Muscle layer of colon (tissue), 2 donors: ENCODE data around the gene MS4A10.

Experiments
- H3K27ac ChIP-seq: one replicate; pipeline ENCODE4 v1.7.0; 2013; ENCODE audit warnings: low read depth, mild to moderate bottlenecking, low read length, moderate library complexity
- H3K27me3 ChIP-seq, 2 donors: one replicate each; pipeline ENCODE4 v1.7.0; 2013; ENCODE audit warnings: low read length in 2 of 2, mild to moderate bottlenecking in 2 of 2; ENCODE audit not compliant: insufficient read depth in 2 of 2, control insufficient read depth in 1 of 2
- H3K36me3 ChIP-seq: one replicate; pipeline ENCODE4 v1.7.0; 2013; ENCODE audit warnings: mild to moderate bottlenecking, low read length; ENCODE audit not compliant: insufficient read depth
- H3K4me1 ChIP-seq: one replicate; pipeline ENCODE4 v1.7.0; 2013; ENCODE audit warnings: mild to moderate bottlenecking, low read length; ENCODE audit not compliant: insufficient read depth
- H3K4me3 ChIP-seq, 2 donors: one replicate each; pipeline ENCODE4 v1.7.0; 2013; ENCODE audit warnings: low read length in 2 of 2, low read depth in 1 of 2, mild to moderate bottlenecking in 1 of 2, moderate library complexity in 1 of 2
- H3K9ac ChIP-seq: one replicate; pipeline ENCODE4 v1.7.0; 2013; ENCODE audit warnings: low read length
- H3K9me3 ChIP-seq: one replicate; pipeline ENCODE4 v1.7.0; 2013; ENCODE audit warnings: mild to moderate bottlenecking, low read length
- donor health status: abdominal sarcoma.
- donor health status: Adenocarcinoma of cecum.

The MS4A10 gene

DNA sequence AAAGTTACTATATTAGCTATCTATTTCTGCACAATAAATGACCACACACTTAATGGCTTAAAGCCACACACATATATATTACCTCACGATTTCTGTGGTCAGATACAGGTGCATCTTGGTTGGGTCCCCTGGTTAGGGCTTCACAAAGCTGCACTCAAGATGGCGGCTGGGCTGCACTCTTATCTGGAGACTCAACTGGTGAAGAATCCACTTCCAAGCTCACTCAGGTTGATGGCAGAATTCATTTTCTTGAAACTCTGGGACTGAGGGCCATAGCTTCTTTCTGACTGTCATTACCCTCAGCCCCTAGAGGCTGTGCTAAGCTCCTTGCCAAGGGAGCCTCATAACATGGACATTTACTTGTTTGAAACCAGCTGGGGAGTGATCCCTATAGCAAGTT is 5.1 kb upstream of the MS4A10 start:
- no peaks in the 10 kb centered on the region for H3K36me3 ChIP-seq
- H3K27ac ChIP-seq = no peak overlapping the region
- peaks cover 5% of the 10 kb centered on the region for H3K4me1 ChIP-seq
- H3K9me3 ChIP-seq = no peaks in the 10 kb centered on the region
- no peaks in the 10 kb centered on the region for H3K27me3 ChIP-seq
- H3K4me3 ChIP-seq = no peak overlapping the region
- H3K9ac ChIP-seq = no peak overlapping the region

DNA sequence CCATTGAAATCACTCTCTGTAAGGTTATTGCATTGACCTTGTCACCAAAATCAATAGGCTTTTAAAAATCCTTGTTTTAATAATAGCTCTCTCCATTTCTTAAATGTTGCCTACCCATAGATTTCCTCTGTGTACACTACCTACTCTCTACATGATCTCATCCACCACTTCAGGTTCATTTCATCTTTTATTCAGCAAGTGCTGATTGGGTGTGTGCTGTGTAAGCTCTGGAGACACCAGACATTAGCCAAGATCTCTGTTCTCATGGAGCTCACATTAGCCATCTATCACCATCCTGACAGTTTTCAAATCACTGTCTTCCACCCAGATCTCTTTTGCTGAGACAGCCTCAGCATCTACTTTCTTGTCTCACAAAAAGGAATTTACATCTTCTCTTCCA is 4.4 kb upstream of the MS4A10 start:
- Histone ChIP-seq H3K36me3 (no peaks in the 10 kb centered on the region), H3K9ac (no peak overlapping the region), H3K4me3 (no peak overlapping the region), H3K4me1 (peaks cover under 1% of the 10 kb centered on the region), H3K27me3 (no peaks in the 10 kb centered on the region), H3K27ac (no peak overlapping the region), H3K9me3 (no peaks in the 10 kb centered on the region)

DNA sequence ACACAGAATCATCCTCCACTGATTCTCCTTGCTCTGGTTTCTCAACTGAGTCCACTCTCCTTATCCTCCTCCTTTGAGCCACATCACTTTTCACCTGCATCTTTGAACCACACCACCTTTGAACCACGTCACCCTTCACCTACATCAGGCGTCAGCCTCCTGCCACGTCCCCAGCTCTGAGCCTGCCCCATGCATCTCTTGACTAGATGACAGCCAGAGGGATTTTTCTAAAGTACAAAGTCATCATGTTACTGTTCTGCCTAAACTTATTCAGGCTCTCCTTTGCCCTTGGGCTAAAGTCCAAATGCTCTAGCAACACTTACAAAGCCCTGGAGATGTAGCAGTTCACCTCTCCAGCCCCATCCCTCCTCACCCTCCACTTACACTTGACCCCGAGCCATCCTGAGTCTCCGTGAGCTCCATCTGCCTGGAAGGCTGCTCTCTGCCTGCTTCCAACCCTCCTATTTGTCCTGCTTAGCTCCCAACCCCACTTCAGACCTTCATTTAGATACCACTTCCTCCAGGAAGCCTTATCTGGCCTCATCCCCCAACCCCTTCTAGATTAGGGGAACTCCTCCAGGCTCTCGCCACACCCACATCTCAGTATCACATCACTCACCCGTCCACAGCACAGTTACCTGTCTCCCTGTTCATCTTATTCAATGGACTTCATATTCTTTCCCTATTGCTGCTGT is 3.7 kb upstream of the MS4A10 start:
- Histone ChIP-seq H3K27ac (no peak overlapping the region), H3K36me3 (no peaks in the 10 kb centered on the region), H3K4me1 (no peaks in the 10 kb centered on the region), H3K27me3 (no peaks in the 10 kb centered on the region), H3K9me3 (no peaks in the 10 kb centered on the region), H3K9ac (no peak overlapping the region), H3K4me3 (no peak overlapping the region)

DNA sequence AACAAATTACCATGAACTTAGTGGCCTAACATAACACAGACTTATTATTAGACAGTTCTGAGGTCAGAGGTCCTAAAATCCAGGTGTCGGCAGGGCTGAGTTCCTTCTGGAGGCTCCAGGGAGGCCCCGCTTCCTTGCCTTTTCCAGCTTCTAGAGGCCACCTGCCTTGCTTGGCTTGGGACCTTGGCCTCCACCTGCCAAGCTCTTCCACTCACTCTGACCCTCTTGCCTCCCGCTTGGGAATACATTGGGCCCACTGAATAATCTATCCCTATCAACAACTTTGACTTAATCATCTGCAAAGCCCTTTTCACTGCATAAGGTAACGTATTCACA is 3.2 kb upstream of the MS4A10 start:
- no peak overlapping the region for H3K27ac ChIP-seq

DNA sequence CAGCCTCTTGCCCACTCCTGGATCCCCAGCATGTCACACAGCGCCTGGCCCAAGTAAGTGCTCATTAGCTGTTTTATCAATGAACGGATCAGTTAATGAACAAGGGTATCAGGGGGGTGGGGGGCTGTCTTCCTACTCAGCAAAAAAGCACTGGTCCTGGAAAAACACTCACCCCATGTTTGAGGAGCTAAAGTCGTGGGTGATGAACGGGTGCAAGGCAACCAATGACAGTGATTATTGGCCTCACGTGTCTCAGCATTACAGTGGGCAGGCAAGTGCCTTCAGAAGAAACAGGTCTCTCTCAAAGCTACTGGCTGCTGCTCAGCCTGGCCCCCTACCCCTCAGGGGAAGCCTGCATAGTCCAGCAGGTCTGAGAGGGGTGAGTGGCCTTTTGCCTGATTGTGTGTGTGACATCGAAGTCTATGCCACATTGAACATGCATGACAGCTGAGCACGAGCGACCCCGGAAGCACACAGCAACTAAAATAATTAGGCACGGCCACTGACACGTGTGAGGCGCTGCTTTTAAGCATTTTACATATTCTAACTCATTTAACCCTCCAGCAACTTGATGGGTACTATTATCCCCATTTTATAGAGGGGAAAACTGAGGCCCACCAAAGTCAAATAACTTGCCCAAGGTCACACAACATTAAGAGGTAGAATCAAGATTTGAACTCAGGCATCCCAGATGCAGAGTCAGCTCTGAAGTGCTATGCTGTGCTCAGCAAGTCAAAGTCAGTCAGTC is 2.6 kb upstream of the MS4A10 start:
- no peak overlapping the region for H3K27ac ChIP-seq
- H3K4me1 ChIP-seq = peaks cover 6% of the 10 kb centered on the region
- H3K9me3 ChIP-seq = no peaks in the 10 kb centered on the region
- H3K9ac ChIP-seq = no peak overlapping the region
- H3K27me3 ChIP-seq = no peaks in the 10 kb centered on the region
- no peaks in the 10 kb centered on the region for H3K36me3 ChIP-seq
- H3K4me3 ChIP-seq = no peak overlapping the region

More for the DNA sequence above, 3.2 kb upstream of the MS4A10 start:
- Histone ChIP-seq H3K9ac (no peak overlapping the region), H3K36me3 (no peaks in the 10 kb centered on the region), H3K4me1 (peaks cover 4% of the 10 kb centered on the region), H3K4me3 (no peak overlapping the region), H3K9me3 (no peaks in the 10 kb centered on the region), H3K27me3 (no peaks in the 10 kb centered on the region)

DNA sequence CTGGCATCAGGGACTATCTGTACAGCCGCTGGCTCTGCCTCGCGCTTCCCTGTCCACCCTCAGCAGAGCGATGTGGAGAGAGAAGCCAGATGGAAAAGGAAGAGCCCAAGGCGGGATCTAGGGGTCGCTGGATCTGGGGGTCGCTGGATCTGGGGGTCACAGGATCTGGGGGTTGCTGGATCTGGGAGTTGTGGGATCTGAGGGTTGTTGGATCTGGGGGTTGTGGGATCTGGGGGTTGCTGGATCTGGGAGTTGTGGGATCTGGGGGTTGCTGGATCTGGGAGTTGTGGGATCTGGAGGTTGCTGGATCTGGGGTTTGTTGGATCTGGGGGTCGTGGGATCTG is 2.0 kb upstream of the MS4A10 start:
- peaks cover 6% of the 10 kb centered on the region for H3K4me1 ChIP-seq
- H3K9me3 ChIP-seq = no peaks in the 10 kb centered on the region
- no peak overlapping the region for H3K9ac ChIP-seq
- no peak overlapping the region for H3K4me3 ChIP-seq
- no peaks in the 10 kb centered on the region for H3K27me3 ChIP-seq
- no peak overlapping the region for H3K27ac ChIP-seq
- H3K36me3 ChIP-seq = no peaks in the 10 kb centered on the region

DNA sequence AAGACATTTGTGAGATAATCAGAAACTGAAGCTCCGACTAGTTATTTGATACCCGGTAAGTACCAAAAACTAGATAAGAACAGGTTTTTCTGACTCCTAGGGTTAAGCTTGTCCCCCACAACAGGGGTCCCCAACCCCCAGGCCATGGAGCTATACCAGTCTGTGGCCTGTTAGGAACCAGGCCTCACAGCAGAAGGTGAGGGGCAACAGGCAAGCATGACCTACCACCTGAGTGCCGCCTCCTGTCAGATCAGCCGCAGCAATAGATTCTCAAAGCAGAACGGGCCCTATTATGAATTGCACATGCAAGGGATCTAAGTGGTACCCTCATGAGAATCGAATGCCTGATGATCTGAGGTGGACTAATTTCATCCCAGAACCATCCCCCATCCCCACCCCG is 1.2 kb upstream of the MS4A10 start:
- Histone ChIP-seq H3K36me3 (no peaks in the 10 kb centered on the region), H3K27ac (no peak overlapping the region), H3K27me3 (no peaks in the 10 kb centered on the region), H3K4me1 (peaks cover 6% of the 10 kb centered on the region), H3K4me3 (no peak overlapping the region), H3K9ac (no peak overlapping the region), H3K9me3 (no peaks in the 10 kb centered on the region)

DNA sequence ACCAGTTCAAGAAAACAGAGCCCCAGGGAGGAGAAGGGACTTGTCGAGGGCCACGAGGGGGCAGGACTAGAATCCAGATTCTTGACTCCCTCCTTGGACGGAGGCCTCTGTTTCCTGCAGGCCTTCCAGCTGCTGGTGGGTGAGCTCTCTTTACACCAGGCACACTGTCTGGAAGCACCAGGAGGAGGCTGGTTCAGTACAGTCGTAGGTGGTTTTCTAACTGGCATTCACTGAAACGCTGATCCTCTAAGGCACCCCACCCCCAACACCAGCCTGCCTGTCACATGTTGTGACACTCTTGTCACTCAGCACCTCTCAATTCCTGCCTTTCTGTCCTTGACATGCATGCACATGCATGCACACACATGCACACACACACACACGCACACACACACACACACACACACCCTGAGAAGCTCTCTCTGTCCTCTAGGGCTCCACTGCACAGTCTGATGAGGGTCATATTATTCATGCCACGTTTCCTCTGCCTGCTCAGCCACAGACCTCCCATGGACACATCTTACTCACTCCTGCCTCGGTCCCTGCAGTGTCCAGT is 751 bp downstream of the MS4A10 start:
- no peaks in the 10 kb centered on the region for H3K36me3 ChIP-seq

DNA sequence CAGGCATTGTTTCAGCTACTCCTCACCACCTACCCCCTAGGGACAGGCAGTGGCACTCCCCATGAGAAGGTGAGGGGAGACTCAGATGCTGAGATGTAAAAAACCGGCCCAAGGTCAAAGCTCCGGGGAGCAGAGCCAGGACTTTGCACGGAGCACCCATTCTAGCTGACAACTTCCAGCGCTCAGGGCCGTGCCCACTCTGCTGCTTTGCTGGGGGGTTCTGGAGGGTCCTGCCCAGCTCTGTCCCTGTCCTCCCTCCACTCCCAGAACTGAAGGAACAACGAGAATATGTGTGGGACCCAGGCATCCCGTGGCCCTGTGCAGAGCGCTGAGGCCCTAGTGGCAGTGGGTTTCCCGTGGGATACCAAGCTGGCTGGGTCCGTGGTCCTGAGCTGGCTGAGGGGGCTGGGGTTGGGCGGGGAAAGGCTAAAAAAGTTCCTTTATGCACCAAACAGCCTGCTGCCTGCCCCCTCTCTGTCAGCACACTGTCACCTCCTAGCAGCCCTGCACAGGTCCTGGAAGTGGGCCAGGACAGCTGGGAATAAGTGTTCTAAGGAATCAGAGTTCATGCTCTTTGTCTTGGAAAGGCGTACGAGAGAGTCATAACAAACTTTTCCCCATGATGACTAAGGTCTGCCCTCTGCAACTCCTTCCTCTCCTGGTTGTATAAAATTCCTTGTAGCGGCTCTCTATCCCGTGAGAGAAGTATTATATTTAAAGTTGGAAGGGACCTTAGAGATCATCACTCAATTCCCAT is 1.9 kb downstream of the MS4A10 start:
- Histone ChIP-seq H3K27ac (no peak overlapping the region), H3K27me3 (no peaks in the 10 kb centered on the region), H3K4me3 (no peak overlapping the region), H3K36me3 (no peaks in the 10 kb centered on the region), H3K9ac (no peak overlapping the region), H3K9me3 (no peaks in the 10 kb centered on the region), H3K4me1 (peaks cover 6% of the 10 kb centered on the region)

More for the DNA sequence above, 751 bp downstream of the MS4A10 start:
- Histone ChIP-seq H3K9ac (no peak overlapping the region), H3K4me1 (peaks cover 6% of the 10 kb centered on the region), H3K27ac (no peak overlapping the region), H3K27me3 (no peaks in the 10 kb centered on the region), H3K9me3 (no peaks in the 10 kb centered on the region), H3K4me3 (no peak overlapping the region)

DNA sequence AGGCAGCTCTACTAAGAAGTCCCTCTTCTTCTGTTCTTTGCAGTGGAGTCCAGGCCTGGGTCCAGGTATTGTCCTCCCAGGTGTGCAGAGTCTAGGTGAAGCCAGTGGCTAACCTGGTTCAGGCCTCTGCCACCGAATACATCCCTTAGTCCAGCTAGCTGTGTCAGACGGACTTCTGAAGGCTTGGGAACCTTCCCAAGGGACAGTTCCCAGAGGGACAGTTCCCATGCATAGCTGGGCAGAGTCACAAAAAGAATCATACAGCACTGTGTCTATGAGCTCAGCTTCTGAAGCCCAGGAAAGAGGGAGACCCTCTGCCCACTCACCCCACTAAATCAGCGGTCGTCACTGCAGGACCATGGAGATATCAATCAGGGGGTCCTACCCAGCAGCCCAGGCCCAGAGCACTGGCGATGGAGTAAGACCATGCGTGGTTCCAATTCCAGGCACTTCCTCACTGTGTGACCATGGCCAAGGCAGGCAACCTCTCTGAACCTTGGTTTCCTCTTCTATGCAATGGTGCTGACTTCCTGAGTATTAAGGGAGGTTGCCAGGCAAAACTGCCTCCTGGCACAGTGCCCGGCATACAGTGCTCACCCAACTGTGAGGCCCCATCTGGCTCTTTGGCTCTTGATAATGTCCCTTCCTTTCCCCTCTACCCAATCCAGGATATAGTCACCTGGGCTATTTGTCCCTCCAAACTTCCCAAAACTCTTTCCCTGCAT is 3.4 kb downstream of the MS4A10 start:
- Histone ChIP-seq H3K27ac (no peak overlapping the region), H3K4me1 (peaks cover 6% of the 10 kb centered on the region), H3K27me3 (no peaks in the 10 kb centered on the region), H3K9me3 (no peaks in the 10 kb centered on the region), H3K9ac (no peak overlapping the region), H3K4me3 (no peak overlapping the region), H3K36me3 (no peaks in the 10 kb centered on the region)

DNA sequence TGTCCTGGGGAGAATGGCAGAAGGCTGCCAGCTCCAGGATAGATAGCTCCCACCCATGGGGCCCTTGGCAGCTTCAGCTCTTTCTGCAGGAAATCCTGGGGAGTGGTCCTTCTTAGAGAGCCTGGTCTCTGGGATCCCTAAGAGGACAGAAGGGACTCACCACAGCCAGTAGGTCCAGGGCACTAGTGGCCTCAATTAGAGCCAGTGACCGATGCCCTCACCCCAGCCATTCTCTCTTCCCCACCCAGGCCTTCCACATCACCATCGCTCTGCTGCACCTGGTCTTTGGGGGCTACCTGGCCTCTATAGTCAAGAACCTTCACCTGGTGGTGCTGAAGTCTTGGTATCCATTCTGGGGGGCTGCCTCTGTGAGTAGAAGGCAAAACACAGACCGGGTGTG is 5.6 kb downstream of the MS4A10 start:
- H3K9me3 ChIP-seq = no peaks in the 10 kb centered on the region
- no peak overlapping the region for H3K27ac ChIP-seq
- no peak overlapping the region for H3K9ac ChIP-seq
- H3K27me3 ChIP-seq = no peaks in the 10 kb centered on the region
- H3K4me3 ChIP-seq = no peak overlapping the region
- H3K4me1 ChIP-seq = peaks cover 6% of the 10 kb centered on the region
- no peaks in the 10 kb centered on the region for H3K36me3 ChIP-seq
